ENCODE data around the gene FAP. TPM values are rescaled to one million over a fixed set of nuclear protein-coding genes. Genes with fewer than 3 reads are reported as not detected.

FAP gene, protein sequence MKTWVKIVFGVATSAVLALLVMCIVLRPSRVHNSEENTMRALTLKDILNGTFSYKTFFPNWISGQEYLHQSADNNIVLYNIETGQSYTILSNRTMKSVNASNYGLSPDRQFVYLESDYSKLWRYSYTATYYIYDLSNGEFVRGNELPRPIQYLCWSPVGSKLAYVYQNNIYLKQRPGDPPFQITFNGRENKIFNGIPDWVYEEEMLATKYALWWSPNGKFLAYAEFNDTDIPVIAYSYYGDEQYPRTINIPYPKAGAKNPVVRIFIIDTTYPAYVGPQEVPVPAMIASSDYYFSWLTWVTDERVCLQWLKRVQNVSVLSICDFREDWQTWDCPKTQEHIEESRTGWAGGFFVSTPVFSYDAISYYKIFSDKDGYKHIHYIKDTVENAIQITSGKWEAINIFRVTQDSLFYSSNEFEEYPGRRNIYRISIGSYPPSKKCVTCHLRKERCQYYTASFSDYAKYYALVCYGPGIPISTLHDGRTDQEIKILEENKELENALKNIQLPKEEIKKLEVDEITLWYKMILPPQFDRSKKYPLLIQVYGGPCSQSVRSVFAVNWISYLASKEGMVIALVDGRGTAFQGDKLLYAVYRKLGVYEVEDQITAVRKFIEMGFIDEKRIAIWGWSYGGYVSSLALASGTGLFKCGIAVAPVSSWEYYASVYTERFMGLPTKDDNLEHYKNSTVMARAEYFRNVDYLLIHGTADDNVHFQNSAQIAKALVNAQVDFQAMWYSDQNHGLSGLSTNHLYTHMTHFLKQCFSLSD
- polyA plus RNA-seq (ENCODE audit: insufficient read length), result 49.7 TPM

DNA sequence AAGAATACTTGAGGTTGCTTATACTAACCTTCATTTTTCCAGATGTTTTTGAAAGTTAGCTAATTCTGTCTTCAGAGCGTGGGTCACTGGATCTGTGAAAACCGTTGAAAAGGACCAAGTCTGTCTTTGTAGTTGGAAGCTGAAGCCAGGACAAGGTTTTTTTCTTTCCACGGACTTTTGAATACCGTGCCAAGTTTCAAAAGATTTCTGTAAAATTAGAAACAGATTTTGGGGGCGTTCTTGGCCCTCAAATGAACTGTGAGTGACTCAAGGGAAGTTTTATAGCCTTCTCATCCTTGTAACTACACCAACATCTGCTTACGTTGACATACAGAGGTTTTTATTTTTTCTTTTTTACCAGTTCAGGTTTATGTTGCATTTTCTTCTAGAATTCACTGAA, at the start of gene FAP:
FAP (minus strand) TSS at position 152 of the 400 bp plus-strand sequence; CDS start at position 34, 118 bp downstream.
- DNase-seq, result peak; percentile 89

DNA sequence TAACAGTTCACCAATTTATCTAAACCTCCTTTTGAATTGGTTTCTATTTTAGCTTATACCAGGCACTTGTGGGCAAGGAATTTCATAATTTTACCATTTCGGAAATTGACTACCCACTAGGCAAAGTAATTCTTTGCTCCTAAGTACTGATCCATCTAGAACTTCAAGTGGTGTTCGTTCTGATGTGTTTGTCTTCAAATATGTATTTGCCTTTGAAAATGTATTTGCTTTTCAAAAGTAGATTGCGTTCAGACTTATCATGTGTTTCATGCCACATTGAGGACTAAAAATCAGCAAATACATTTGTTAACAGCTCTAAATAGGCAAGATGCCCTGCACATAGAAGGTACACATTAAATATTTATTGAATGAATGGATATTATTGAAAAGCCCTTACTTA, 48.5 kb upstream of the FAP start:
- DNase-seq, result no peak

DNA sequence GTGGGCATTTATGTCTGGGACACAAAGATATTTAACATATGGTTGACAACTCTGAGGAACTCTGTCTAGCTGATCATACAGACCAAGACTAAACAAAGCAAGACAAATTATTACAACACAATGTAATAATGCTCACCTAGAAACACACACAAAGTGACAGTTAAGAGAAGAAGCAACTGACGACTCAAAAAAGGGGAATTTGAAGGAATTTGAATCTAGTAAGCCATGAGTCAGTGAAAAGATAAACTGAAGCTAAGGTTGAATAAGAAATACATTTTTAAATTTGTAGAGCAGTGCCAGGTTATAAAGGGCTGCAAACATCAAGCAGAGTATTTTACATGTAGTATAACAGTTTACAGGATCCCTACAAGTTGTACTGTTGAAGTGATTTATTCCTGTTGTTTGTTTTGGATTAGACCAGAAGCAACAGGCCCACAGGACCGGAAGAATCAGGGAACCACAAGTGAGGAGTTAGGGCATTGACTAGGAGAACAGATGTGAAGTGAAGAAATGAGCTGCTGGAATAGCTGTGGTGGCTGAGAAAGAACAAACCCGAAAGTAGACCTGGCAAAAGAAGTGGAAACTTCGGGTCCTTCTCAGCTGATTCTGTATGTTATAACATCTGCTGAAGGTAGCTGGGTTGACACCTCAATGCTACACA, 39.6 kb upstream of the FAP start:
- no peak for DNase-seq

DNA sequence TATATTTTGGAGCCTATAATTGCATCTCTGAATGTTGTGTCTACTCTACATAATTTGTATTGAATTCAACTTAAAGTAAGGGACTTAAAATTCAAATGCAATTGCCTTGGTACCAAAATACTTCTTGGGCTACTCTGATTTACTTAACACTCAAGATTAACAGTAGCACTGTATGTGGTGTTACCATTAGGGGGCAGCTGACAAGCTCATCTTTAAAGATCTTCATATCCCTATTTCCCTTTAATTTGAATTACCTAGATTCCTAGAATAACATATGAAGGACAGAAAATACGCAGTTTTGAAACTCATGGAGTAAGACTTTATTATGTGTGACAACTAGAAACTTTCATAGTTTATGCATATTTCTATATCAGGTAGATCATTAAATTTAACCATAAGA, 37.4 kb upstream of the FAP start:
- DNase-seq, result no peak

DNA sequence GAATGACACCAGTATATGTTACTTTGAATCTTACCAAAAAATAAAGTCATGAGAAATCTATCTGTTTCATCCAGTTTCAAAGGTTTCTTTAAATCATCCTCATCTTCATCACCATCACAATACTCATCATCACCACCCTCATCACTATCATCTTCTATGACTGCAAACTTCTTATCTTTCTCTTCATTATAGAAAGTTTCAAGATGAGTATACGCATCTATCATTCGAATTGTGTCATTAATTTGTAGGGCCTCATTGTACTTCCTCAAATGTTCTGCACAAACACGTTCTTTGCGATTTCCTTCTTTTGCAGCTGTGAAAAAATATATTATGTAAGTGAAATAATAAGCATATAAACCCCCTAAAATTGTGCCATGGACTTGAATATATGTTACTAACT, 34.1 kb upstream of the FAP start:
- DNase-seq, result no peak

DNA sequence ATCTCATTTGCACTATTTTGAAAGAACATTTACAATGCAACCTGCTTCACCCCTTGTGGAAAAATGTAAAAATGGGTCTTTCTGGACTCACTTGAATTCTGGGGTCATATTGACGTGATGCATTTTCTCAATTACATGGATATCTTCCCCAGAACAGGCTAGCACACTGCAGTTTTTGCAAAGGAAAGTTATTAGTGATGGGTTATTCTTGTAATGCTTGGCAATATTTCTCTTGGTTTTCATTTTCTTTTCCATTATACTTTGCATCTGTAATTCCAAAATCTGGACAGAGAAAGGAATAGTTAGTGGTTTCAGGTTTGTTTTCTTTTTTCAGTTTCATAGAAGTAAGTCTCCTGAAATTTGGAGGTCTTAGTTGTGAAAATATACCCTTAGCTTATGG, 24.8 kb upstream of the FAP start:
- no peak for DNase-seq

DNA sequence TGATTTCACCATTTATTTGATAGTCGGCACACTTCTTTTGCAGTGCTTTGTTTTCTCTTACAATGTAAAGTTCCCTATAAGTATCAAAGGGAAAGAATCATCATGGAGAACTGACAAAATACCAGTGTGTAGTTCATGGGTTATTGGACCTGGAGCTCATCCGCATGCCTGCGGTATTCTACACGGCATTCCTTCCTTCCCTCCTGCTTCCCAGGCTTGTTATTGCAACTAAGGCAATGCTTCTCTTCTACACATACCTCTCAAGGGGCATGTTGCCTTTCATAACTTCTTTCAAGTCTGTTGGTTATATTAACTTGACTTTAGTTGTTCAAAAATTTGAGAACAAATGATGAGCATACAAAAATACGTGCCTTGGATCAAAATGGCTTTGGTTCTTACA, 24.3 kb upstream of the FAP start:
- no peak for DNase-seq

DNA sequence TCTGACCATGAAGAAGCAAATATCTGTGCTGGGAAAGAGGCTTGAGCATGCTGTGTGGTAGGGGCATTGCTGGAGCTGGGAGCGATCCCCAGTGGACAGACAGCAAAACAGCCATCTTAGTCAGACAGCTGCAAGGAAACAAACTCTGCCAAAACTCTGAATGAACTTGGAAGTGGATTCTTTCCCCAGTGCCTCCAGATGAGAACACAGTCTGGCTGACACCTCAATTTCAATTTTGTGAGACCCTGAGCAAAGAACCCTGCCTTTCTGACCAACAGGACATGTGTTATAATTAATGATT, 23.2 kb upstream of the FAP start:
- peak; percentile 78 for DNase-seq

DNA sequence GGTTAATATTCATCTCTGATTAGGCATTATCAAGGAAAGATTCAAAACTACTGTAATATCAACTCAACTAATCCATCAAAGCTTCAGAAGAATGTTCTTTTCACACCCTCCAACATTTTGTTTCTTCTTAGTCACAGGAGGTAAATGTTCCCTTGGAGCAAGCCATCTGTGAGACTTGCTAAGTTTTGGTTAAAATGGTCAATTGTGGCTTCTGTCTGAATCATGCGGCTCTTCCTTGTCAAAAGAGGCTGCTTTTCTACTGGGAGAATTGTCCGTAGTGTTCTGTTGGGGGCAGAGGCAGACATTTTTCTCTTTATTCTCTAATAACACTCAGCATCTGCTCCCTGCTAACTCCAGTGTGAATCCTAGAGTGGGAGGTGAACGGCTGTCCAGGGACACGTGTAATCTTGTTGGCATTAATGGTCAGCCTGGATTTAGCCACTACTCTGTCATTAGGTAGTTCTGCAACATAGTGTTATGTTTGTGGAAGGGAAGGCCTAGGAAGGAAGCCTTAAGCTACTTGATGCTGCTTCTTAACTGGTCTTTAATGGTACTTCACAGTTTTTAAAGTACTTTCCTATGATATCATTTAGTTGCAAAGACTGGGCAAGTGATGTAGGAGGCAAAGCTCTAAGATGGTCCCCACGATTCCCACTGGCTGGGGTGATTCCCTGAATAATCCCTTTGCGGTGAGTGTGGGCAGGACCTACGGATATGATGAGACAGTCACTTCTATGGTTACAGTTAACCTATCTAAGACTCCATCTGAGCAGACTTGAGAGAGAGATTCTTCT, 22.6 kb upstream of the FAP start:
- no peak for DNase-seq

DNA sequence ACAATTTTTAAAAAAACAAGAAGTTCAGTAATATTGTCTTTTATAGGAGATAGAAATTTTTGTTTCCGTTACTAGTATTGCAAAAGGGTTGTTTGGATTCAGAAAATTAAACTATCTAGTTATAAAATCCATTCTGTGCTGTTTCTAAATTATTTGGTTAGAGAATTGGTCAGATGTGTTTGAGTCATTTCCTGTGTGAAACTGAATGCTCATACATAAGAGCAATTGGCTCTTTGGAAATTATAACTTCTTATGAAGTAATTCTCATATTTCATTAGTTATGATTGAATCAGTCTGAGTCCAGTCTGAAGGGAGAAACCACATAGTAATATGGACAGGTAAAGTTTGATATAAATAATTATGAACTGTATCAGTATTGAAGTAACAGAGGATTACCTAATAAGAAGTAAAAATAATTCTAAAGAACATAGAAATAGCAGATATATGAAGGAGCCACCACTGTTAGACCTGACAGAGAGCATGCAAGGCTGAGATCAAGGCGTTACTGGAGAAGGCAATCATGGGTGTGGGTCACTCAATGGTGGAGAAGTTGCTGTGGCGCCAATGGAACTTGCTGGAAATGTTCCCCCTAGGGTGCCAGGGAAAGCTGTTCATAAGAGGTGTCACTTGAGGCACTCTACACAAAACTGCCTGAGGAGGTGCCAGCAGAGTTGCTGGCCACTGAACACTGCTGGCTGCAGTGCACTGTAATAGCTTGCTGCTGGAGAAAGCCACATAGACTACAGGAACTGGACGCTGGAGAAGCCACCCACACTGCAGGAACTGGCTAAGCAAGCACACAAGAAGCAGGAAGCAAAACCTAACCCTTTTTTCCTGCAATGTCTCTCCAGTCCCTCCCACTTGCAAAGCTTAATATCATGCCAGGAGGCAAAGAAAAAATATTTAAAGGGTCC, 18.0 kb upstream of the FAP start:
- DNase-seq, result no peak

DNA sequence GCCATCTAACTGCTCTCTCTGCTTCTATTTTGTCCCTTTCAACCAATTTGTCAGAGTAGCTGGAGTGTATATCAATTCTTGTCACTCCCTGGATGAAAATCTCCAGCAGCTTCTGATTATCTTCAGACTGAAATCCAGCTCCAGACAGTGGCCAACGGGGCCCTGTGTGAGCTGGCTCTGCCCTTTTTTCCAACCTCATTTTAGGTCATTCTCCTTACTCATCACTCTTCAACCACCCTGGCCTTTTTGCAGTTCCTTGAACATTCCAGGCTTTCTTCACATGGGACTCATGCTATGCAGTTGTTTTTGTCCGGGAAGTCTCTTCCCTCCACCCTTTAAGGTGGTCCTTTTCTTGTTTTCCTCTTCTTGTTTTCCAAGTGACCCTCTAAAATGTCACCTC, 15.4 kb upstream of the FAP start:
- DNase-seq, result no peak

DNA sequence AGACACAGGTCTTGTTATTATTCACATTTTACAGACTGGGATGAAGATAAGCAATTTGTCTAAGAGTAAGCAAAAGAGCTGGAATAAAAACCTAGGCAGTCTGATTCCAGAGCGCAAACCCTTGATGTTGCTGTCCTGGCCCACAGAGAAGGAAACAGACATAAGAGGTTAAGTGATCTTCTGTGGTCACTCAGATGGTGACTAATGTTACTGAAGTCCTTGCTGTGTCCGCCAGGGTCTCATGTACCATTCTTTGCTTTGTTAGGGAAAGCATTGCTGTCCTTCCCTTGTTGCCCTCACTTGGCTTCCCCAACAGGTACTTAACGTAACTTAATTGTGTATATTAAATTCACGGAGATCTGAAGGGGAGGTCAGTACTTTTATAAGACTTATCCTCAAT, 14.9 kb upstream of the FAP start:
- no peak for DNase-seq

DNA sequence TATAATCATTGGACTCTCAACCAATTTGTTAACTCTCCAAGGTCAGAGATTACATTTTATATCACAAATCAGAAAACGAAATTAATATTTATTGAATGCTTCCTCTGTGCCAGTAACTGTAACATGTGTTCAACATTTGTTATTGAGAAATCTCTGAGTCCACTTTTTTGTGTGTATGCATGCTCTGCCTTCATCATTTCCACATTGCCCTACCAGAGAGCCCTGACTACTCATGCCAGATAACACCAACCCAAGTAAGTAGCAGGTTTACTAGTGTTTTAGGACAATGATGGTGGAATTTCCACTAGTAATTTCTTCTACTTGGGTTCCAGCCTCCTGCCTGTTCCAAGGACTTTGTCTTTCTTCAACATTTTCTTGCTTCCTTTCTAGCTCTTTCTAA, 14.2 kb upstream of the FAP start:
- no peak for DNase-seq

DNA sequence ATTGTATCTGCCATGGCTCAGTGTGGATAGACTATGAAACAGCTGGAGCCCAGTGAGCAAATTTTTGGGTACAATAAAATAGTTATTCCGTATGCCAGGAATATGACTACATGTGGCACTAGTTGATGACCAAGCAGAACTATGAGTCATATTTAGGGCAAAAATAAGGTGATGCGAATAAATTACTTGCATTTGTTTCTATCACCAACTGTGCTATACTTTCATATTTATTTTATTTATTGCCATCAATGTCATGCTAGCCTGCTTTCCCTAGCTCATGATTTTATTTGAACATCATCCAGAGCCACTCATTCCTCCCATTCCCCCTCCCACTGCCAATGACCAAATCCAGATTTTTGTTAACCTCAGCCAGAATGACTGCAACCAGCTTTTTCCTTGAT, 13.3 kb upstream of the FAP start:
- DNase-seq, result no peak

DNA sequence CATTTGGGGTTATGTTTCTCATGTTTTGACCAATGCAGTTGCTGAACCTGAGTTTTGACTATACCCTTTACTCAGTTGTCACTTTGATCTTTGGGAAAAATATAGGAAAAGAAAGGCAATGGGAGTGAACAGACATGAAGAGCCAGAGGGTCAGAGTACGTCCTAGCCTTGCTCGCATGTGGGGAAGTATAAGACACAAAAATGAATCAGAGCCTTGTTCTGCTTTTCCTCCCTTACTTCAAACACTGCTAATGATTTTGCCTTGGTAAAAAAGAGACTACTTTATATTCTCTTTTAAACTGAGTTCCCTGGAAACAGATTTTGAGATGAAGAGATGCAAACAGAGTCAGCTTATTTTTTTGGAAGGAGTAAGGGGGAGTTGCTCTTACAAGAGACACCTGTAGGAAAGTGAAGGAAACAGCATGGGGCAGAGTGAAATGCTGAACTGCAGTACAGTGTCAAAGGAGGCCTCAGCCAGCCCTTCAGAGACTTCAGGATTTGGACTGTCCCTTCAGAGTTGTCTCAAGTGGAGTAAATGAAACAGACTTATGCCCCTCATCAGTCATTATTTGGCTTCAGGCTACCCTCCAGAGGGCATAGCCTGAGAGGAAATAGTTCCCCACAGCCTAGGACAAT, 11.1 kb upstream of the FAP start:
- DNase-seq, result no peak

DNA sequence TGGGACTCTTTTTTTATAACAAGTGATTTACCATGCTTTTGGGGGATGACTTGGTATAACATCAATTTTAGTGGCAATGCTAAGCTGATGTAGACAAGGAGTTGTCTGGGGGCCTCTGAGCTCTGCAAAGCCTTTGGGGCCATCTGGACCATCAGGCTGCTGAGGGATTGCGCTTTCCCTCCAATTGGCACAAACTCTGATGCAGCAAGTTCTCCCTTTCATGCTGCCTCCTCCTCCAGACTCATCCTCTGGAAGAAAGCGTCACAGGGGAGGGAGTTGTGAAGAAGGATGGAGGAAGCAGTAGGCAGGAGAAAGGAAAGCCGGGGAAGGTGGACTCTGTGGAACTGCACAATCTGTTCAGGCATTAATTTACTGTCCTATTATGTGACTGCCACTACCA, 10.2 kb upstream of the FAP start:
- DNase-seq, result no peak

DNA sequence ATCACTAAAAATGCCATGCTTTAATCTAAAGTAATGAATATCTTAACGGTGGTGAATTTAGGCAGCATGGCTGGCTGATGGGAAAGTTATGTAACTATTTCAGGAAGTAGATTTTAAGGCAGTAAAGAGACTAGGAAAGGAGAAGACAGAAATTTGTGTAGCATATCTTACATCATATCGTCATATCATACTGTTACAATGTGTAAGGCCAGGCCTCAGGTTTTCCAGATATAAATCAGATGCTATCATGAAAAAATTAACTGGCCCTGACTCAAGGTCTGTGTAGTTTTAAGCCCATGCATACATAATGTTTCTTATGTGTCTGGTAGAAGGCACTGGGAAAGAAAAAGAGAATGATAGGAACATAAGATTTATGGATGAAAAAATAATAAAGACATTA, 8.9 kb upstream of the FAP start:
- no peak for DNase-seq

DNA sequence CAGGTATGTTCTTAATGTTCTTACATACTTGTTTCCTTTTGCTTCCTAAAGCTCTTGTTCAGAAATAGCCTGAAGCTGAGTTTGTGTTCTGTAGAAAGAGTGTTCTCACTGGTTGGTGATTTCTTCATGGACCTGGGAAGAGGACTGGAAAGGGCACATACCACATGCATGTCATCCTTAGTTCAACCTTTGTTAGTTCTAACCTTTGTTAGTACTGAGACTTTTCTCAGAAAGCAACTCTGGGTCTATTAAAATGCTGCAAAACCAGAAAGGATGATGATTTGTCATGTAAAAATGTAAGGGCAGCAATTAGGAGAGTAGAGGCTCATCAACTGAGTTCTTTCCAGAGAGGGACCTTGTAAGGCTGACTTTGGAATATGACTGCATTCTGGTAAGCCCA, 2.5 kb upstream of the FAP start:
- DNase-seq, result no peak

DNA sequence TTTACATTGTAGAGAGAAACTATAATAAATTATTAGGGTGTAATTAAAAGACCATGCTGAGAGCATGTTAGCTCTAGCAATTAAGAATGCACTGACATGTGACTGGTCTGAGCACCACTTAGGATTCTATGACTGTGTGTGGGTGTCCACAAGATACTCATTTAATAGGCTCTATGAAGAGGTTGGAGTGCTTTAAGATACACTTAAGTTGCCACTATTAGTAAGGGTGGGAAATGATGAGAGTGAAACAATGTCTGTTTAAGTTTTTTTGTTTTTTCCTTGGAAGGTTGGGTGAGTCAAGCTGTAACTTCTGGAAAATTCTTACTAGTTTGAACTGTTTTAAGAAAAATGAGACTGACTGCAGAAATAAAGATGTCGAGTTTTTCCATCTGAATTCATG, 1.8 kb upstream of the FAP start:
- no peak for DNase-seq

DNA sequence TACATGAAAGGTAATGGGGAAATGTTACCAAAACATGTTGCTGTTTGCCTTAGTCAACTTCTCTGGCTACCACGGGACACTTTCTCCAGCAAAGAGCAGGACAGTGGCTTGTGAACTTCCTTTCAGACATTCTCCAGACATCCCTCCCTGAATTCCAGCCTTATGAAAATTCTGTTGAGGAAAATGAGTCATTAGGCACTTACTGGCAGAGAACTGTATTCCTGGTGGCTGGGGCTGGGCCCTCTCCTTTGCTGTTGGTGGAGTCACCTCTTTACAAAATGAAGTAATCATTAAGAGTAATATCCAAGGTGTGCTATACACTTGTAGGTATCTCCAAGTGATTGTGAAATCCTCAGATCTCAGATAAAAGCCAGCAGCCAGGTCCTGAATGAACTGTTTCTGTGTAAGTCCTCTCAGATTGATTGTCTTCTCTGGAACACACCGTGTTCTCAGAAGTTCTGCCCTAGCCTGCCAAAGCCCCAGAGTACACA, 1.3 kb upstream of the FAP start:
- DNase-seq, result no peak

DNA sequence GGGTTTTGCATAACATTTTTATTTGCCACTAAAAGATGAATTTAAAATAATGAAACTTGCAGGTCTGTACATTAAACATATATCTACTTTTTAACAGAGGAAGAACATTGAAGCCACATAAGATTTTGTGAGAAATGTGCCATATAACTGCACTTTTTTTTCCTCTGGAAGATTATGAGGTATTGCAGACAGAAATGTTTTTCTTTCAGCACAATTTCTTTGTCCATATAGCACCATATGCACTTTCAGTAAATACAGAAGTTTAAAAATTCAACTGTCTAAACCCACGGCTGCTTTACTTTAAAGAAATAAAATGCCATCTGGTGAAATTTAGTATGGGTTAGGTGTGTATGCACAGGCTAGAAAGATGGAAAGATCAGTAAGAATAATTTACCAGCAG, 470 bp upstream of the FAP start:
- no peak for DNase-seq

Measured in hindlimb muscle (tissue), 1 donor.